Esophagus muscularis mucosa (tissue), 3 donors: Measurements from ENCODE around the gene MRPL58.
"Not testable (repeated sequence)": the region's sequence is repeated elsewhere in the genome, so short reads cannot be mapped to it uniquely, and the experiment has no call there.

Experiments used
- CTCF ChIP-seq, 3 experiments: fragments of 200-600 bp in 2 of 3; fragments of 450-650 bp in 1 of 3; sonication (generic) in 2 of 3; IDR thresholded peaks; one replicate each; pipeline ENCODE4 v1.5.1; 2017 to 2019; ENCODE audit warnings: antibody characterized with exemption in 3 of 3, mild to moderate bottlenecking in 2 of 3, moderate library complexity in 1 of 3
- POLR2A ChIP-seq: fragments of 450-650 bp; IDR thresholded peaks from one replicate; pipeline ENCODE4 v1.6.1; 2017; ENCODE audit warnings: antibody characterized with exemption, moderate library complexity, mild to moderate bottlenecking, low read depth
- POLR2AphosphoS5 ChIP-seq, 2 donors: sonication (generic); formaldehyde crosslinking; IDR thresholded peaks; one replicate each; pipeline ENCODE4 v1.6.1; 2017; ENCODE audit warnings: antibody characterized with exemption in 2 of 2

- not testable (repeated sequence) for TF ChIP-seq CTCF (IDR thresholded peaks at IDR 0.05); POLR2AphosphoS5 (IDR thresholded peaks at IDR 0.05); POLR2A
Measured at GRCh38 chr17:75026650-75027049, 14.2 kb downstream of the MRPL58 start.
